22Rv1 (cell line): ENCODE results near the gene RRP8.

Experiments
- H3K27ac ChIP-seq: fragments of 450-650 bp; 2 replicates; pipeline ENCODE4 v1.5.1; 2017
- CTCF ChIP-seq: fragments of 450-650 bp; IDR thresholded peaks from 2 replicates; pipeline ENCODE4 v1.5.1; 2017; ENCODE audit warnings: mild to moderate bottlenecking
- ZFX ChIP-seq: fragments of 450-650 bp; IDR thresholded peaks from 2 replicates; pipeline ENCODE4 v1.6.1; 2017; ENCODE audit warnings: antibody characterized with exemption, borderline replicate concordance

RRP8 gene

GRCh38 chr11:6586434-6587359 lies 16.7 kb downstream of the RRP8 start:
- TF ChIP-seq ZFX (no peak), CTCF (no peak)
- H3K27ac ChIP-seq: no peak overlapping the region

GRCh38 chr11:6584528-6584927 lies 18.9 kb downstream of the RRP8 start:
- no peak overlapping the region for H3K27ac ChIP-seq
- TF ChIP-seq ZFX (no peak), CTCF (no peak)

GRCh38 chr11:6583584-6583983 lies 19.8 kb downstream of the RRP8 start:
- no peak overlapping the region for H3K27ac ChIP-seq
- no peak for TF ChIP-seq ZFX

- no peak overlapping the region for H3K27ac ChIP-seq
- TF ChIP-seq CTCF: no peak
- TF ChIP-seq ZFX: no peak
Measured at GRCh38 chr11:6579681-6580080, 23.7 kb downstream of the RRP8 start.

- no peak overlapping the region for H3K27ac ChIP-seq
- TF ChIP-seq ZFX (no peak), CTCF (no peak)
Measured at GRCh38 chr11:6578134-6578533, 25.3 kb downstream of the RRP8 start.

- no peak overlapping the region for H3K27ac ChIP-seq
- TF ChIP-seq ZFX (no peak), CTCF (no peak)
Measured at GRCh38 chr11:6576471-6577373, 26.7 kb downstream of the RRP8 start.

GRCh38 chr11:6574816-6575715 lies 28.4 kb downstream of the RRP8 start:
- H3K27ac ChIP-seq: no peak overlapping the region
- TF ChIP-seq ZFX (no peak), CTCF (no peak)
